HG02981 (cell line): ENCODE measurements around the gene LMAN2.

Experiments
- ATAC-seq: cut with Tn5 transposase; IDR thresholded peaks from one replicate; pipeline ENCODE4 v1.9.1; 2021; ENCODE audit warnings: mild to moderate bottlenecking, moderate library complexity; ENCODE audit not compliant: unreplicated experiment

Gene LMAN2

GRCh38 chr5:177329883-177330282 lies 21.6 kb downstream of the LMAN2 start:
- ATAC-seq = no peak

GRCh38 chr5:177328545-177329231 lies 22.8 kb downstream of the LMAN2 start:
- no peak for ATAC-seq

GRCh38 chr5:177327539-177328522 lies 23.6 kb downstream of the LMAN2 start:
- no peak for ATAC-seq

- ATAC-seq = no peak
Observed at GRCh38 chr5:177325868-177326381, 25.5 kb downstream of the LMAN2 start.

- ATAC-seq = no peak
Observed at GRCh38 chr5:177320879-177321278, 30.6 kb downstream of the LMAN2 start.

GRCh38 chr5:177319913-177320588 lies 31.4 kb downstream of the LMAN2 start:
- no peak for ATAC-seq

- no peak for ATAC-seq
Observed at GRCh38 chr5:177317959-177318377, 33.5 kb downstream of the LMAN2 start.

- no peak for ATAC-seq
Observed at GRCh38 chr5:177316005-177316404, 35.5 kb downstream of the LMAN2 start.

GRCh38 chr5:177315411-177315810 lies 36.1 kb downstream of the LMAN2 start:
- no peak for ATAC-seq

GRCh38 chr5:177314376-177315342 lies 36.8 kb downstream of the LMAN2 start:
- no peak for ATAC-seq

- ATAC-seq = no peak
Observed at GRCh38 chr5:177313561-177314259, 37.8 kb downstream of the LMAN2 start.

GRCh38 chr5:177312649-177313181 lies 38.8 kb downstream of the LMAN2 start:
- peak; percentile 25 for ATAC-seq

- peak; percentile 70 for ATAC-seq
Observed at GRCh38 chr5:177311723-177312648, 39.5 kb downstream of the LMAN2 start, which contains the start of gene MXD3. Gene MXD3, minus strand, starts transcription at chr5:177311898. Its CDS starts 68 bp downstream, at chr5:177311830.

GRCh38 chr5:177311392-177311722 lies 40.1 kb downstream of the LMAN2 start:
- ATAC-seq = no peak

GRCh38 chr5:177310757-177311391 lies 40.6 kb downstream of the LMAN2 start:
- no peak for ATAC-seq

GRCh38 chr5:177310332-177310731 lies 41.1 kb downstream of the LMAN2 start:
- no peak for ATAC-seq

GRCh38 chr5:177309351-177310191 lies 41.9 kb downstream of the LMAN2 start:
- ATAC-seq = no peak
